Erythroblast (primary cell): ENCODE results near the gene BMP5.

Source experiments
- GATA1 ChIP-seq: IDR thresholded peaks from 2 replicates; pipeline ENCODE4 v1.6.1; 2011; ENCODE audit warnings: low read depth, mild to moderate bottlenecking, control low read depth, low read length, moderate library complexity
- POLR2A ChIP-seq: IDR thresholded peaks from 2 replicates; pipeline ENCODE4 v1.6.1; 2011; ENCODE audit warnings: mild to moderate bottlenecking, low read length

DNA sequence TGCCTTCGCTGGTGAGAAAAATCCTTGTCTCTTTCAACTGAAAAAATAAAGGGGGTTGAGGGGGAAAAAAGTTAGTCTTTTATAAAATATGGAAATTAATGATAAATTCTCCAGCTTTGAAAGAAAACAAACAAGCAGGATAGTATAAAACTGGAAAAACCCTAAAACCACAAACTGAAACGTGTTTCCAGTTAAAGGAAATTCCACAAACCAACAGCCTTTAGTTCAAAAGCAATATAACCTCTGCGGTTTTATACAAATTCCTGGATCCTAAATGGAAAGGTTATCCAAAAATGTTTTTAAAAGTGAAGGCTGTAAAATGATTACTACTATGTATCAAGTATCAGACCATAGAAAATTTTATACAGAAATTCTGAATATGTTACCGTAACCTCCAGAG is 55.6 kb downstream of the BMP5 start:
- no peak for TF ChIP-seq POLR2A
- TF ChIP-seq GATA1: no peak
